ENCODE measurements around the gene STIMATE. TPM values are rescaled to one million over a fixed set of nuclear protein-coding genes. Genes with fewer than 3 reads are reported as not detected.

Gene STIMATE
- total RNA-seq, 1 donor from 2014 or later, result 10.2 TPM

DNA sequence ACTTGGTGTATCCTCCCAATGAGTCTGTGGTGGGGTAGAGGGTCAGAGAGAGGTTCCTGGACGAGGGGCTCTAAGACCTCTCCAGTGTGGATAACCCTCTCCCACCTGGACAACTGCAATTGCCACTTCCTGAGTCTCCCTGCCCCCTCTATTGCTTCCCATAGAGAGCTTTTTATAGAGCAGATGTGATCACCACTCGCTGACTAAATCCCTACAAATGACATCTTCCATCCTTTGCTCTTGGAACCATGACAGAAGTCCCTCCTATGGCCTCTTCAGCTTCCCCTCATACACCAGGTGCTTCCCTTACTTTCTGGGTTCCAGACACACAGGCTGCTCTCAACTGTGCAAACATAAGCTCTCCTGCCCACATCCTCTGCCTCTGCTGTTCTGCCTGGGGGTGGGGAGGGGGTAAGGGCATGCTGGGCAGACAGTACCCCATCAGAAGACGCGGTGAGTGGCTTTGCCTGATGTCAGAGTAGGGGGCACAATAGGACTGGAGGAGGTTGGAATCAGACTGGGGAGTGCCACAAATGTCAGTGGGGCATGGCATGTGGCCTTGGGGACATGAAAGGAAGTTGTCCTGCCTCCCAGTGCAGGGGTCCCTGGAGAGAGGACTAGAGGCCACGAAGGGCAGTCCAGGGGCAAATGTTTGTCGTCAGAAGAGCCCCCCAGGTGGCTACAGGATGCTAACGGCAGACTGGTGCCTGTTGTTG is 87.5 kb downstream of the STIMATE start:
- Histone ChIP-seq H3K27ac (no peak overlapping the region), H3K27me3 (no peaks in the 10 kb centered on the region), H3K4me2 (no peak overlapping the region), H3F3A (ENCODE audit: low read depth) (no peaks in the 10 kb centered on the region), H3K36me3 (no peaks in the 10 kb centered on the region), H2AFZ (replicated peaks) (no peak overlapping the region), H3K79me2 (ENCODE audit: low read depth) (no peaks in the 10 kb centered on the region), H3K9ac (no peak overlapping the region), H3K9me3 (ENCODE audit: low read depth) (no peaks in the 10 kb centered on the region), H3K4me3 (no peak overlapping the region), H3K4me1 (no peaks in the 10 kb centered on the region), H4K20me1 (ENCODE audit: low read depth) (no peaks in the 10 kb centered on the region)
- Mint-ChIP-seq H3K4me1 (no peaks in the 10 kb centered on the region), H3K9me3 (no peaks in the 10 kb centered on the region), H3K27ac (peak overlapping the region; percentile 69), H3K4me3 (no peak overlapping the region), H3K36me3 (no peaks in the 10 kb centered on the region), H3K27me3 (ENCODE audit: insufficient read depth, low read depth) (peaks cover 7% of the 10 kb centered on the region)
- TF ChIP-seq EZH2phosphoT487 (IDR thresholded peaks at IDR 0.05), result no peak
- TF ChIP-seq, protein P1, sequence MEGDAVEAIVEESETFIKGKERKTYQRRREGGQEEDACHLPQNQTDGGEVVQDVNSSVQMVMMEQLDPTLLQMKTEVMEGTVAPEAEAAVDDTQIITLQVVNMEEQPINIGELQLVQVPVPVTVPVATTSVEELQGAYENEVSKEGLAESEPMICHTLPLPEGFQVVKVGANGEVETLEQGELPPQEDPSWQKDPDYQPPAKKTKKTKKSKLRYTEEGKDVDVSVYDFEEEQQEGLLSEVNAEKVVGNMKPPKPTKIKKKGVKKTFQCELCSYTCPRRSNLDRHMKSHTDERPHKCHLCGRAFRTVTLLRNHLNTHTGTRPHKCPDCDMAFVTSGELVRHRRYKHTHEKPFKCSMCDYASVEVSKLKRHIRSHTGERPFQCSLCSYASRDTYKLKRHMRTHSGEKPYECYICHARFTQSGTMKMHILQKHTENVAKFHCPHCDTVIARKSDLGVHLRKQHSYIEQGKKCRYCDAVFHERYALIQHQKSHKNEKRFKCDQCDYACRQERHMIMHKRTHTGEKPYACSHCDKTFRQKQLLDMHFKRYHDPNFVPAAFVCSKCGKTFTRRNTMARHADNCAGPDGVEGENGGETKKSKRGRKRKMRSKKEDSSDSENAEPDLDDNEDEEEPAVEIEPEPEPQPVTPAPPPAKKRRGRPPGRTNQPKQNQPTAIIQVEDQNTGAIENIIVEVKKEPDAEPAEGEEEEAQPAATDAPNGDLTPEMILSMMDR (IDR thresholded peaks at IDR 0.05), result no peak
- TF ChIP-seq EZH2 (IDR thresholded peaks at IDR 0.05), result no peak
- DNase-seq (ENCODE audit: low spot score), result no peak

DNA sequence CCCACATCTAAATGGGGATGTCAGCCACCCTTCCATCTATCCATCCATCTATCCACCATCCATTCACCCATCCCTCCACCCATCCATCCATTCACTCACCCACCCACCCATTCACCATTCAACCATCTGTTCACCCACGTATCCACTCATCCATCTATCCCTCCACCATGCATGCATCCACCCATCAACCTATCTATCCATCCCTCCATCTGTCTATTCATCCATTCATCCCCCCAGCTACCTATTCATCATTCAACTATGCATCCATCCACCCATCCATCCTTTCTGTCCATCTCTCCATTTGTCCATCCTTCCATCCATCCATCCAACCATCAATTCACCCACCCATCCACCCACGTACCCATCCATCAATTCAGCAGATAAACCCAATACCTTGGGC is 88.2 kb downstream of the STIMATE start:
- Histone ChIP-seq H3K4me1 (no peaks in the 10 kb centered on the region), H3K4me3 (no peak overlapping the region), H3F3A (ENCODE audit: low read depth) (no peaks in the 10 kb centered on the region), H3K79me2 (ENCODE audit: low read depth) (no peaks in the 10 kb centered on the region), H3K27ac (no peak overlapping the region), H3K9me3 (ENCODE audit: low read depth) (no peaks in the 10 kb centered on the region), H3K4me2 (no peak overlapping the region), H3K36me3 (no peaks in the 10 kb centered on the region), H3K27me3 (no peaks in the 10 kb centered on the region), H3K9ac (no peak overlapping the region), H2AFZ (replicated peaks) (no peak overlapping the region), H4K20me1 (ENCODE audit: low read depth) (no peaks in the 10 kb centered on the region)
- no peaks in the 10 kb centered on the region for H3K9me3 Mint-ChIP-seq
- peaks cover 7% of the 10 kb centered on the region for H3K27me3 Mint-ChIP-seq (ENCODE audit: insufficient read depth, low read depth)
- no peak for DNase-seq (ENCODE audit: low spot score)
- TF ChIP-seq EZH2phosphoT487 (IDR thresholded peaks at IDR 0.05) (no peak), EZH2 (IDR thresholded peaks at IDR 0.05) (no peak)
- TF ChIP-seq, protein P1 (IDR thresholded peaks at IDR 0.05), result no peak
- H3K27ac Mint-ChIP-seq, result no peak overlapping the region
- H3K4me3 Mint-ChIP-seq, result no peak overlapping the region
- no peaks in the 10 kb centered on the region for H3K4me1 Mint-ChIP-seq
- no peaks in the 10 kb centered on the region for H3K36me3 Mint-ChIP-seq

DNA sequence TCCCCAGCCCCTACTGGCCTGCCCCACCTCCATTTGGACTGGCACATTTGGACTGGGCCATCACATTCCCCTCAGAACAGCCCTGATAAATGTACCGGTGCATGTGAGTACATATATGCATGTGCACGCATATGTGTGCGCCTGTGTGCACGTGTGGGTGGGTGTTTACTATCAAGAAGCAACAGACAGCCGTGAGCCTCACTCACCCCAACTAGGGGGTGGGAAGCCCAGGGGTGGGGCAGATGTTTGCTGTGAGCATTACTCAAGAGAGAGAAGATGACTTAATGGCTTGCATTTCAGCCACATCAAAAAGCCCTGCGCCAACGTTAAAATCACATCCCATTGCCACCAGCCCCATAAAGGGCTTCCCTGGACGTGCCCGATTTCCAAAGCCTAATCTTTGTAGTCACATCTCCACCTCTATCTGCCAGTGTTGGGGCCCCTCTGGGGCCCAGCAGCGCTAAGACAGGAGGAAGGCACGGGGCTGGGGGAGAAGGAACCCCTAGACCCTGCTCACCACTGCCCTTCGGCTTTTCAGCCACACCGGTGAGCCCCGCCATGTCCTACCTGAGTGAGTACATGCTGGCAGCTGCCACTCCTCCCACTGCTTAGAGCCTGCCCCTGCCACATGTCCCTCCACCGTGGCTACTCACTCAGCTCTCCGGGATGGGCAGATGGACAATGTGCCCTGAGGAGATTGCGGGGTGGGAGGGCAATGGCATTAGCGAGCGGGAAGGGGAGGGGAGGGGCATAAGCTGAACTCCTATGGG is 91.9 kb downstream of the STIMATE start:
- no peaks in the 10 kb centered on the region for H3K27me3 ChIP-seq
- TF ChIP-seq EZH2phosphoT487 (IDR thresholded peaks at IDR 0.05) (no peak), EZH2 (IDR thresholded peaks at IDR 0.05) (no peak)
- TF ChIP-seq, protein P1 (IDR thresholded peaks at IDR 0.05), result no peak
- H3K79me2 ChIP-seq (ENCODE audit: low read depth), result no peaks in the 10 kb centered on the region
- Mint-ChIP-seq H3K9me3 (no peaks in the 10 kb centered on the region), H3K27me3 (ENCODE audit: insufficient read depth, low read depth) (peaks cover 3% of the 10 kb centered on the region), H3K36me3 (no peaks in the 10 kb centered on the region), H3K4me3 (no peak overlapping the region), H3K27ac (peak overlapping the region; percentile 46), H3K4me1 (no peaks in the 10 kb centered on the region)
- H3K27ac ChIP-seq, result no peak overlapping the region
- H3K4me1 ChIP-seq, result no peaks in the 10 kb centered on the region
- H3K9ac ChIP-seq, result no peak overlapping the region
- no peaks in the 10 kb centered on the region for H3K36me3 ChIP-seq
- H3F3A ChIP-seq (ENCODE audit: low read depth), result no peaks in the 10 kb centered on the region
- H4K20me1 ChIP-seq (ENCODE audit: low read depth), result no peaks in the 10 kb centered on the region
- DNase-seq (ENCODE audit: low spot score), result no peak
- peak overlapping the region; percentile 63 for H2AFZ ChIP-seq (replicated peaks)
- H3K4me3 ChIP-seq, result no peak overlapping the region
- H3K9me3 ChIP-seq (ENCODE audit: low read depth), result no peaks in the 10 kb centered on the region
- no peak overlapping the region for H3K4me2 ChIP-seq

Data from neural progenitor cell (in vitro differentiated cells).